A673 (cell line): ENCODE data around the gene AIP. TPM values are rescaled to one million over a fixed set of nuclear protein-coding genes. Genes with fewer than 3 reads are reported as not detected.

Experiments used
- BruUV-seq: library from RNA; stranded (reverse); fragments of 400-500 nt; replicated peaks from 2 replicates; lab custom pipeline; 2021; lab: Mats Ljungman, UMichigan
- CTCF ChIA-PET: fragments of 300-600 bp; sonication (Branson Sonifier 250); formaldehyde crosslinking; loops from one replicate; lab custom pipeline; 2022; ENCODE audit warnings: antibody characterized with exemption; lab: Charles Lee
- POLR2A ChIA-PET: fragments of 300-600 bp; sonication (Branson Sonifier 250); formaldehyde crosslinking; loops from one replicate; lab custom pipeline; 2022; ENCODE audit warnings: antibody characterized with exemption; ENCODE audit not compliant: low non-redundant PET; lab: Charles Lee
- DNase-seq: peaks from one replicate; pipeline ENCODE4 v3.0.0-alpha.2; 2015; ENCODE audit warnings: low spot score
- H3K27ac ChIP-seq: fragments of 200-600 bp; sonication (generic); 2 replicates; pipeline ENCODE4 v1.5.1; 2016; ENCODE audit warnings: mixed run types, low read depth, mild to moderate bottlenecking, mixed read lengths, antibody characterized with exemption, low read length; ENCODE audit not compliant: poor library complexity, severe bottlenecking
- H3K27me3 ChIP-seq: fragments of 200-600 bp; sonication (generic); replicated peaks from 2 replicates; pipeline ENCODE4 v1.6.1; 2017; ENCODE audit warnings: mixed run types, low read depth, mild to moderate bottlenecking, mixed read lengths, antibody characterized with exemption, low read length; ENCODE audit not compliant: insufficient read depth, poor library complexity
- H3K36me3 ChIP-seq: fragments of 200-600 bp; sonication (generic); 2 replicates; pipeline ENCODE4 v1.6.1; 2016; ENCODE audit warnings: mixed run types, mild to moderate bottlenecking, mixed read lengths, antibody characterized with exemption, low read length; ENCODE audit not compliant: insufficient read depth, poor library complexity, severe bottlenecking
- H3K4me1 ChIP-seq: fragments of 200-600 bp; sonication (generic); 2 replicates; pipeline ENCODE4 v1.6.1; 2017; ENCODE audit warnings: mixed run types, mild to moderate bottlenecking, mixed read lengths, antibody characterized with exemption, low read length; ENCODE audit not compliant: insufficient read depth, poor library complexity, severe bottlenecking
- H3K4me3 ChIP-seq: fragments of 200-600 bp; sonication (generic); 2 replicates; pipeline ENCODE4 v1.5.1; 2016; ENCODE audit warnings: low read depth, mixed run types, mild to moderate bottlenecking, mixed read lengths, low read length; ENCODE audit not compliant: poor library complexity, severe bottlenecking
- H3K9me3 ChIP-seq: fragments of 200-600 bp; sonication (generic); 2 replicates; pipeline ENCODE4 v1.6.1; 2016; ENCODE audit warnings: mixed run types, low read depth, mild to moderate bottlenecking, mixed read lengths, antibody characterized with exemption, low read length; ENCODE audit not compliant: poor library complexity, severe bottlenecking
- EZH2 ChIP-seq: fragments of 200-600 bp; sonication (generic); IDR thresholded peaks from 2 replicates; pipeline ENCODE4 v1.6.1; 2017; ENCODE audit warnings: borderline replicate concordance, low read depth, mild to moderate bottlenecking, mixed read lengths, antibody characterized with exemption, low read length; ENCODE audit not compliant: poor library complexity, severe bottlenecking
- intact Hi-C: fragments of 100-400 bp; cut with micrococcal nuclease; formaldehyde crosslinking; loops from one replicate; pipeline ENCODE4 v1.10.0; 2022; ENCODE audit not compliant: unreplicated experiment
- total RNA-seq: library from RNA; stranded (reverse); gene quantifications from 2 replicates; pipeline ENCODE4 v1.2.3, GENCODE V29; 2021
- TF ChIP-seq, protein P1 (sequence below): fragments of 300-800, 200-600 bp; sonication (generic); conservative IDR thresholded peaks from 2 replicates; pipeline ENCODE4 v1.5.1; 2017; ENCODE audit warnings: low read depth, mild to moderate bottlenecking, antibody characterized with exemption, low read length, moderate library complexity, mixed read lengths

The AIP gene
- total RNA-seq, 1 experiment from 2014 or later: 66.0 TPM

- Histone ChIP-seq H3K4me1 (no peaks in the 10 kb centered on the region), H3K9me3 (no peaks in the 10 kb centered on the region), H3K27me3 (no peaks in the 10 kb centered on the region), H3K27ac (no peak overlapping the region), H3K4me3 (no peak overlapping the region), H3K36me3 (no peaks in the 10 kb centered on the region)
- BruUV-seq: no TSS peak
- ChIA-PET POLR2A (no interaction called here), CTCF (no interaction called here)
- intact Hi-C loops: no loop called here
- no peak for TF ChIP-seq EZH2
- TF ChIP-seq, protein P1, sequence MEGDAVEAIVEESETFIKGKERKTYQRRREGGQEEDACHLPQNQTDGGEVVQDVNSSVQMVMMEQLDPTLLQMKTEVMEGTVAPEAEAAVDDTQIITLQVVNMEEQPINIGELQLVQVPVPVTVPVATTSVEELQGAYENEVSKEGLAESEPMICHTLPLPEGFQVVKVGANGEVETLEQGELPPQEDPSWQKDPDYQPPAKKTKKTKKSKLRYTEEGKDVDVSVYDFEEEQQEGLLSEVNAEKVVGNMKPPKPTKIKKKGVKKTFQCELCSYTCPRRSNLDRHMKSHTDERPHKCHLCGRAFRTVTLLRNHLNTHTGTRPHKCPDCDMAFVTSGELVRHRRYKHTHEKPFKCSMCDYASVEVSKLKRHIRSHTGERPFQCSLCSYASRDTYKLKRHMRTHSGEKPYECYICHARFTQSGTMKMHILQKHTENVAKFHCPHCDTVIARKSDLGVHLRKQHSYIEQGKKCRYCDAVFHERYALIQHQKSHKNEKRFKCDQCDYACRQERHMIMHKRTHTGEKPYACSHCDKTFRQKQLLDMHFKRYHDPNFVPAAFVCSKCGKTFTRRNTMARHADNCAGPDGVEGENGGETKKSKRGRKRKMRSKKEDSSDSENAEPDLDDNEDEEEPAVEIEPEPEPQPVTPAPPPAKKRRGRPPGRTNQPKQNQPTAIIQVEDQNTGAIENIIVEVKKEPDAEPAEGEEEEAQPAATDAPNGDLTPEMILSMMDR: no peak
- no peak for DNase-seq
Measured at GRCh38 chr11:67451658-67451976, 31.2 kb upstream of the AIP start.

DNA sequence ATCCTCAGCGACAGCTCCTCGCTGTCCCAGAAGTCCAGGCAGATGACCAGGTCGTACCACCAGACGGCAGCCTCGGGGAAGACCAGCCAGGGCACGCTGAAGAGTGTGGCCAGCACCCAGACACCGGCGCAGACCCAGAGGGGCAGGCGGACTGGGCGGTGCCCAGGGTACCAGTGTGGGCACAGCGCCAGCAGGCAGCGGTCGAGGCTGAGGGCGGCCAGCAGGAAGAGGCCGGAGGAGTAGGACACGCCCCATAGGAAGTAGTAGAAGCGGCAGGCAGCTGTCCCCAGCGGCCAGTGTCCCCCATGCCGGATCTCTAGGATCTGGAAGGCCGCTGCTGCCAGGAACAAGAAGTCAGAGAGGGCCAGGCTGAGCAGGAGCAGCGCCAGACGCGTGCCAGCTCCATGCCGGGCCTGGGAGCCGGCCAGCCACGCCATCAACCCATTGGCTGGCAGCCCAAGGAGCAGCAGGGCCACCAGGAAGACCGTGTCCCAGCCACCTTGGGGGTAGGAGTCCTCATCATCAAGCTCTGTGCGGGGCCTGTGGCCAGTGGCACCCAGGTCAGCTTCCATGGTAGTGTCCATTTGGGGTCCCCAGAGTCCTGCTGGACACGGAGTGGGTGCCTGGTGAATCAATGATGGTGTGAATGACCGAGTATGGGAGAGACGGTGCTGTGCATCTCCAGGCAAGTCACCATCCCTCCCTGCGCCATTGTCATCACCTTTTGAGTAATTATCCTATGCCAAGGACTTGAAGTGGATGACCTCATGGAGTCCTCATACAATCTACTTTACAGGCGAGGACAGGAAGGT is 30.5 kb upstream of the AIP start, which contains the start of gene GPR152:
GPR152 (minus strand) TSS at position 589 of the 812 bp plus-strand sequence; CDS start at position 584, 5 bp downstream.
- no peaks in the 10 kb centered on the region for H3K4me1 ChIP-seq
- no peaks in the 10 kb centered on the region for H3K36me3 ChIP-seq
- H3K27me3 ChIP-seq: no peaks in the 10 kb centered on the region
- intact Hi-C loops: no loop called here
- ChIA-PET CTCF (interaction anchor here (1.1 kb wide), 1 partner anchor 51 kb away, joined by 3 read pairs; the partner anchor contains the start of gene PPP1CA), POLR2A (no interaction called here)
- H3K27ac ChIP-seq: no peak within 1 kb of the TSS
- no peak within 1 kb of the TSS for H3K4me3 ChIP-seq
- TF ChIP-seq, protein P1: no peak
- no peak for TF ChIP-seq EZH2
- no peaks in the 10 kb centered on the region for H3K9me3 ChIP-seq
- BruUV-seq: no TSS peak
- no peak for DNase-seq

DNA sequence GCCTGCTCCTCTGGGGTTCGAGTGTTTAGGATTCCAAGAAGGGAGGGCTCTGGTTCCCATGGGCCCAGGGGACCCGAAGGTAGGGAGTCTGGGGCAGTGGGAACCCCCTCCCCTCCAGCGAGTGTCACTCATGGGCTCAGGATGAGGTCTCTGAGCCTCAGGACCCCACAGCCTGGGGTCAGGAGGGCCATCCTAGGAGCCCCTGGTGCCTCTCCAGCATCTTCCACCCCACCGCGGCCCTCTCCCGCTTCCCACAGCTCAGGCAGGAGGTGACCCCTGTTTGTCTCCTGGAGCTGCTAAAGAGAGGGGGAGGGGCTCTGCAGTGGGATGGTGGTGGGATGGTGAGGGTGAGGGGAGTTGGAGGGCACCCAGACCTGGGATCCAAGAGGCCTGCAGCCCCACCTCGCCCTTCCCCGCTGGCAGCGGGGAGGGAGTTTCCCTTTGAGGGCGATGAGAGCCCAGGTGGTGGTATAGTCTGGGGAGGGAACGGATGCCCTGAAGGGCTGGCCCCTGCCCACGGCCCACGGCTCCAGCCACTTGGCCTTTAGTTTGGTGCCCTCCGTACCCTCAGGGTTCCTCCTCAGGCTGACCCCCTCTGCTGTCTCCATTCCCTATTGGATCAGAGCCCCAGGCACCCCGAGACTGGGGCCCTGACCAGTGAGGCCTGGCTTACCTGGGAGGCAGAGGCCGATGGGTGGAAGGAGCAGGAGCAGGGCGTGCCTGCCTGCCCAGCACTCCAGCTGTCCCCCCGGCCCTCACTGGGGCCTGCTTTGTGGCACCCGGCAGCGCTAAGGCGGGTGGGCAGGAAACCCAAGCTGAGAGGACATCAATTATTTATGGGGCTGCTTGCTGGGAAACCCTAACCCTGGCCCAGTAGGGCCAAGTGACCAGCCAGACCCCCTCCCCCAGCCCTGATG is 28.8 kb upstream of the AIP start:
- Histone ChIP-seq H3K4me3 (no peak overlapping the region), H3K9me3 (no peaks in the 10 kb centered on the region), H3K27me3 (no peaks in the 10 kb centered on the region), H3K4me1 (no peaks in the 10 kb centered on the region), H3K27ac (no peak overlapping the region), H3K36me3 (no peaks in the 10 kb centered on the region)
- BruUV-seq: no TSS peak
- DNase-seq: no peak
- intact Hi-C loops: no loop called here
- POLR2A ChIA-PET: no interaction called here
- TF ChIP-seq EZH2: no peak
- TF ChIP-seq, protein P1: no peak
- CTCF ChIA-PET: no interaction called here
